ENCODE results near the gene PLCG1. TPM values are rescaled to one million over a fixed set of nuclear protein-coding genes. Genes with fewer than 3 reads are reported as not detected.
"Not testable (repeated sequence)": the region's sequence is repeated elsewhere in the genome, so short reads cannot be mapped to it uniquely, and the experiment has no call there.

Gene PLCG1
- total RNA-seq, 1 donor, result 38.0 TPM

GRCh38 chr20:41124451-41125094, 12.8 kb upstream of the PLCG1 start:
- H3K4me3 ChIP-seq (ENCODE audit: low read depth, low read length), result no peak overlapping the region
- DNase-seq (ENCODE audit: low read depth), result no peak
- no peak for TF ChIP-seq CTCF (IDR thresholded peaks at IDR 0.05; ENCODE audit: insufficient read depth, low read length)

- no peak overlapping the region for H3K4me3 ChIP-seq (ENCODE audit: low read depth, low read length)
- DNase-seq (ENCODE audit: low read depth), result no peak
- TF ChIP-seq CTCF (IDR thresholded peaks at IDR 0.05; ENCODE audit: insufficient read depth, low read length), result no peak
These were observed 11.5 kb upstream of the PLCG1 start for GRCh38 chr20:41125530-41126457.

- no peak for DNase-seq (ENCODE audit: low read depth)
- H3K4me3 ChIP-seq (ENCODE audit: low read depth, low read length), result no peak overlapping the region
- no peak for TF ChIP-seq CTCF (IDR thresholded peaks at IDR 0.05; ENCODE audit: insufficient read depth, low read length)
These were observed 10.6 kb upstream of the PLCG1 start for GRCh38 chr20:41126719-41127118.

- not testable (repeated sequence) for DNase-seq (ENCODE audit: low read depth); H3K4me3 ChIP-seq (ENCODE audit: low read depth, low read length)
These were observed 9.0 kb upstream of the PLCG1 start for GRCh38 chr20:41128317-41128716.

GRCh38 chr20:41131594-41132387, 5.6 kb upstream of the PLCG1 start:
- DNase-seq (ENCODE audit: low read depth), result no peak
- H3K4me3 ChIP-seq (ENCODE audit: low read depth, low read length), result no peak overlapping the region
- TF ChIP-seq CTCF (IDR thresholded peaks at IDR 0.05; ENCODE audit: insufficient read depth, low read length), result no peak

- DNase-seq (ENCODE audit: low read depth); H3K4me3 ChIP-seq (ENCODE audit: low read depth, low read length): not testable (repeated sequence)
These were observed 5.0 kb upstream of the PLCG1 start for GRCh38 chr20:41132388-41132775.

- H3K4me3 ChIP-seq (ENCODE audit: low read depth, low read length), result no peak overlapping the region
- no peak for TF ChIP-seq CTCF (IDR thresholded peaks at IDR 0.05; ENCODE audit: insufficient read depth, low read length)
- no peak for DNase-seq (ENCODE audit: low read depth)
These were observed 3.5 kb upstream of the PLCG1 start for GRCh38 chr20:41133709-41134361.
